ENCODE data around the gene TTLL7.
"Not testable (repeated sequence)": the region's sequence is repeated elsewhere in the genome, so short reads cannot be mapped to it uniquely, and the experiment has no call there.

Gene TTLL7

GRCh38 chr1:83931658-83932253 lies 67.2 kb downstream of the TTLL7 start:
- peak; percentile 54 for DNase-seq (ENCODE audit: low spot score)

- DNase-seq (ENCODE audit: low spot score): no peak
These were observed 69.7 kb downstream of the TTLL7 start for GRCh38 chr1:83929184-83929583.

- DNase-seq (ENCODE audit: low spot score): no peak
These were observed 70.5 kb downstream of the TTLL7 start for GRCh38 chr1:83928396-83928795.

- no peak for DNase-seq (ENCODE audit: low spot score)
These were observed 71.2 kb downstream of the TTLL7 start for GRCh38 chr1:83927701-83928100.

GRCh38 chr1:83927061-83927460 lies 71.9 kb downstream of the TTLL7 start:
- DNase-seq (ENCODE audit: low spot score): no peak

GRCh38 chr1:83923553-83923952 lies 75.4 kb downstream of the TTLL7 start:
- no peak for DNase-seq (ENCODE audit: low spot score)

GRCh38 chr1:83922431-83922830 lies 76.5 kb downstream of the TTLL7 start:
- no peak for DNase-seq (ENCODE audit: low spot score)

GRCh38 chr1:83920320-83920719 lies 78.6 kb downstream of the TTLL7 start:
- no peak for DNase-seq (ENCODE audit: low spot score)

- DNase-seq (ENCODE audit: low spot score): no peak
These were observed 79.1 kb downstream of the TTLL7 start for GRCh38 chr1:83919872-83920271.

- no peak for DNase-seq (ENCODE audit: low spot score)
These were observed 80.1 kb downstream of the TTLL7 start for GRCh38 chr1:83918688-83919285.

- no peak for DNase-seq (ENCODE audit: low spot score)
These were observed 81.0 kb downstream of the TTLL7 start for GRCh38 chr1:83917959-83918358.

- DNase-seq (ENCODE audit: low spot score): not testable (repeated sequence)
These were observed 82.8 kb downstream of the TTLL7 start for GRCh38 chr1:83916094-83916493.

- no peak for DNase-seq (ENCODE audit: low spot score)
These were observed 86.1 kb downstream of the TTLL7 start for GRCh38 chr1:83912876-83913275.

GRCh38 chr1:83910461-83910860 lies 88.5 kb downstream of the TTLL7 start:
- no peak for DNase-seq (ENCODE audit: low spot score)

- DNase-seq (ENCODE audit: low spot score): no peak
These were observed 89.2 kb downstream of the TTLL7 start for GRCh38 chr1:83909687-83910086.

GRCh38 chr1:83905315-83905907 lies 93.5 kb downstream of the TTLL7 start:
- peak; percentile 7 for DNase-seq (ENCODE audit: low spot score)

- peak; percentile 88 for DNase-seq (ENCODE audit: low spot score)
These were observed 97.3 kb downstream of the TTLL7 start for GRCh38 chr1:83901547-83902155.

GRCh38 chr1:83900524-83900923 lies 98.4 kb downstream of the TTLL7 start:
- DNase-seq (ENCODE audit: low spot score): peak; percentile 51

GRCh38 chr1:83897516-83897915 lies 101.4 kb downstream of the TTLL7 start:
- DNase-seq (ENCODE audit: low spot score): no peak

GRCh38 chr1:83896299-83896698 lies 102.6 kb downstream of the TTLL7 start:
- DNase-seq (ENCODE audit: low spot score): no peak

GRCh38 chr1:83889707-83890106 lies 109.2 kb downstream of the TTLL7 start:
- DNase-seq (ENCODE audit: low spot score): no peak

- no peak for DNase-seq (ENCODE audit: low spot score)
These were observed 111.4 kb downstream of the TTLL7 start for GRCh38 chr1:83887483-83887882.

- DNase-seq (ENCODE audit: low spot score): peak; percentile 62
These were observed 115.0 kb downstream of the TTLL7 start for GRCh38 chr1:83883979-83884378.

Measured in kidney tubule cell (primary cell).